K562 (cell line): ENCODE measurements around the gene C2CD5.

Experiments
- ARID2 ChIP-seq: fragments of 450-650 bp; IDR thresholded peaks from 2 replicates; pipeline ENCODE4 v1.6.1; 2017; ENCODE audit warnings: antibody characterized with exemption, mild to moderate bottlenecking
- CHD7 ChIP-seq: fragments of 200-600 bp; sonication (generic); IDR thresholded peaks from one replicate; pipeline ENCODE4 v1.6.1; 2012; ENCODE audit warnings: mild to moderate bottlenecking, low read depth, low read length, inconsistent platforms
- CTCF ChIP-seq, 3 experiments: IDR thresholded peaks in 2 of 3; conservative IDR thresholded peaks in 1 of 3; 2 replicates each; pipeline ENCODE4 v1.5.1; 2011 to 2012; ENCODE audit warnings: low read length in 3 of 3, mild to moderate bottlenecking in 3 of 3, control low read depth in 2 of 3, improper control_type of control experiment in 1 of 3, inconsistent platforms in 1 of 3, low read depth in 1 of 3, mixed read lengths in 1 of 3, moderate library complexity in 1 of 3; ENCODE audit not compliant: insufficient read depth in 2 of 3
- ELF1 ChIP-seq: fragments of 200-800 bp; sonication (Bioruptor generic); IDR thresholded peaks from 2 replicates; pipeline ENCODE4 v1.6.1; 2016; ENCODE audit warnings: missing genetic modification characterization, missing compliant biosample characterization
- HDAC2 ChIP-seq: fragments of 450-650 bp; IDR thresholded peaks from 2 replicates; pipeline ENCODE4 v1.6.1; 2016; ENCODE audit warnings: mild to moderate bottlenecking
- LEF1 ChIP-seq: fragments of 450-650 bp; IDR thresholded peaks from 2 replicates; pipeline ENCODE4 v1.6.1; 2016; ENCODE audit warnings: mild to moderate bottlenecking
- POLR2AphosphoS5 ChIP-seq: IDR thresholded peaks from 2 replicates; pipeline ENCODE4 v1.6.1; 2011; ENCODE audit warnings: mild to moderate bottlenecking, low read depth, low read length, moderate library complexity; ENCODE audit not compliant: control insufficient read depth, insufficient read depth
- RREB1 ChIP-seq: fragments of 250-450 bp; sonication (Bioruptor Pico); IDR thresholded peaks from 2 replicates; pipeline ENCODE4 v1.4.0; 2020
- SIN3A ChIP-seq, 2 experiments: fragments of 150-350 bp in 1 of 2; IDR thresholded peaks; 2 replicates each; pipeline ENCODE4 v1.6.1; 2011 to 2016; ENCODE audit warnings: borderline replicate concordance in 2 of 2, low read depth in 2 of 2, low read length in 2 of 2, mild to moderate bottlenecking in 2 of 2, moderate library complexity in 2 of 2; ENCODE audit not compliant: control insufficient read depth in 1 of 2
- SMAD4 ChIP-seq: fragments of 250-450 bp; sonication (Bioruptor Pico); conservative IDR thresholded peaks from 2 replicates; pipeline ENCODE4 v1.8.0; 2021; ENCODE audit warnings: inconsistent platforms, mild to moderate bottlenecking, moderate library complexity
- STAT6 ChIP-seq: sonication (generic); formaldehyde crosslinking; IDR thresholded peaks from 2 replicates; pipeline ENCODE4 v1.8.1; 2023; ENCODE audit warnings: mild to moderate bottlenecking, missing genetic modification reagents
- ZNF217 ChIP-seq: sonication (generic); formaldehyde crosslinking; IDR thresholded peaks from 2 replicates; pipeline ENCODE4 v1.8.0; 2022; ENCODE audit warnings: mild to moderate bottlenecking, missing genetic modification reagents

- TF ChIP-seq POLR2AphosphoS5 (no peak), SIN3A (IDR thresholded peaks at IDR 0.05; ENCODE audit: borderline replicate concordance in 2 of 2, control insufficient read depth in 1 of 2, low read depth in 2 of 2, low read length in 2 of 2) (no peak), CHD7 (no peak), RREB1 (CRISPR knock-in tag) (no peak), CTCF (IDR thresholded peaks at IDR 0.05 in 2 of 3, conservative IDR thresholded peaks at IDR 0.05 in 1 of 3; ENCODE audit: insufficient read depth in 2 of 3, low read depth in 1 of 3, low read length in 3 of 3) (no peak), ARID2 (no peak), ELF1 (no peak), SMAD4 (CRISPR knock-in tag) (no peak), LEF1 (no peak), ZNF217 (CRISPR knock-in tag) (no peak), STAT6 (CRISPR knock-in tag) (no peak), HDAC2 (no peak)
These were observed 82.6 kb downstream of the C2CD5 start for GRCh38 chr12:22461786-22462185.
